Islet precursor cell (in vitro differentiated cells): ENCODE measurements around the gene RAPH1.

Source experiments
- DNase-seq: peaks from one replicate; pipeline ENCODE4 v3.0.0-alpha.2; 2018

RAPH1 gene, protein sequence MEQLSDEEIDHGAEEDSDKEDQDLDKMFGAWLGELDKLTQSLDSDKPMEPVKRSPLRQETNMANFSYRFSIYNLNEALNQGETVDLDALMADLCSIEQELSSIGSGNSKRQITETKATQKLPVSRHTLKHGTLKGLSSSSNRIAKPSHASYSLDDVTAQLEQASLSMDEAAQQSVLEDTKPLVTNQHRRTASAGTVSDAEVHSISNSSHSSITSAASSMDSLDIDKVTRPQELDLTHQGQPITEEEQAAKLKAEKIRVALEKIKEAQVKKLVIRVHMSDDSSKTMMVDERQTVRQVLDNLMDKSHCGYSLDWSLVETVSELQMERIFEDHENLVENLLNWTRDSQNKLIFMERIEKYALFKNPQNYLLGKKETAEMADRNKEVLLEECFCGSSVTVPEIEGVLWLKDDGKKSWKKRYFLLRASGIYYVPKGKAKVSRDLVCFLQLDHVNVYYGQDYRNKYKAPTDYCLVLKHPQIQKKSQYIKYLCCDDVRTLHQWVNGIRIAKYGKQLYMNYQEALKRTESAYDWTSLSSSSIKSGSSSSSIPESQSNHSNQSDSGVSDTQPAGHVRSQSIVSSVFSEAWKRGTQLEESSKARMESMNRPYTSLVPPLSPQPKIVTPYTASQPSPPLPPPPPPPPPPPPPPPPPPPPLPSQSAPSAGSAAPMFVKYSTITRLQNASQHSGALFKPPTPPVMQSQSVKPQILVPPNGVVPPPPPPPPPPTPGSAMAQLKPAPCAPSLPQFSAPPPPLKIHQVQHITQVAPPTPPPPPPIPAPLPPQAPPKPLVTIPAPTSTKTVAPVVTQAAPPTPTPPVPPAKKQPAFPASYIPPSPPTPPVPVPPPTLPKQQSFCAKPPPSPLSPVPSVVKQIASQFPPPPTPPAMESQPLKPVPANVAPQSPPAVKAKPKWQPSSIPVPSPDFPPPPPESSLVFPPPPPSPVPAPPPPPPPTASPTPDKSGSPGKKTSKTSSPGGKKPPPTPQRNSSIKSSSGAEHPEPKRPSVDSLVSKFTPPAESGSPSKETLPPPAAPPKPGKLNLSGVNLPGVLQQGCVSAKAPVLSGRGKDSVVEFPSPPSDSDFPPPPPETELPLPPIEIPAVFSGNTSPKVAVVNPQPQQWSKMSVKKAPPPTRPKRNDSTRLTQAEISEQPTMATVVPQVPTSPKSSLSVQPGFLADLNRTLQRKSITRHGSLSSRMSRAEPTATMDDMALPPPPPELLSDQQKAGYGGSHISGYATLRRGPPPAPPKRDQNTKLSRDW

DNA sequence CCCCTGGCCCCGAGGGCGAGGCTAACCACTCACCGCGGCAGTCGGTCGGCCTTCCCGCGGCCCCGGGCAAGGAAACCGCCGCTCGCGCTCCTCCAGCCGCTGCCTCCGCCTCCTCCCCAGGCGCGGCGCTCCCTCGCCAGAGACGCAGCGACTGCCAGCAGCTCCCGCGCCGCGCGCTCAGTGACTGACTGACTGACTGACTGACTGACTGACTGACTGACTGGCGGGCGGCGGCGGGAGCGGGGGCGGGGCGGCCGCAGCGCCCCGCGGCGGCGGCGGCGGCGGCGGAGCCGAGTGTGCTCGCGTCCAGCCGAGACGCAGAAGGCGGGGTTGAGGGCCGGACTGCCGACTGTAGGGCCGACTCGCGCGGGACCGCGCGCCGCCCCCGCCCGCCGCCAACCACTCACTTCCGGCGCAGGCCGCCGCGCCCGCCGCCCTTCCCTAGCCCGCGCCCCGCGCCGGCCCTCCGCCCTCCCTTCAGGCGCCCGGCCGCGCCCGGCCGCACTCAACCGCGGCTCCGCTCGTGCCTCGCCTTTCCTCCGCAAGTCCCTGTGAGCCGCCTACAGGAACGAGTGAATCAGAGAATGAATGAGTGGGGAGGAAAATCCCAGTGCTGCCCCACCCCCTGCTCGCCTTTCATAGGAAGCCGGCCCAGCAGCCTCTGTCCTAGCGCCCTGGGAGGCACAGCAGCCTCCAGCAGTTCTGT is at the start of gene RAPH1:
RAPH1 (minus strand) TSS at position 224 of the 706 bp plus-strand sequence. CDS start 39,948 bp downstream, outside the sequence.
- peak; percentile 94 for DNase-seq

DNA sequence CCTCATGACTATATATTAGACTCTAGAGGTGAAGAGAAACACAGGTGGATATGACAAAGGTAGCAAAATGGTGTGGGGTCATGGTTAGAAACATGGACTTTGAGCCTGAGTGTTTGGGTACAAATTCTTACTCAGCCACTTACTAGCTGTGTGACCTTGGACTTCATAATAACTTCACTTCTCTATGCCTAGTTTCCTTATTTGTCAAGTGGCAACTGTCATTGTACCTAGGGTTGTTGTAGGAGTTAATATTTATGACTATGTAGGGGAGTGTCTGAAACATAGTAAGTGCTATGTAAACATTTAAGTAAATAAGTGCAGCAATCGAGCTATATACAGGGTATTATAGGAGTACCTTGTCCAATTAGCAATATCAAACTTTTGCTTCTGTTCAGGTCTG is 49.7 kb upstream of the RAPH1 start:
- no peak for DNase-seq

DNA sequence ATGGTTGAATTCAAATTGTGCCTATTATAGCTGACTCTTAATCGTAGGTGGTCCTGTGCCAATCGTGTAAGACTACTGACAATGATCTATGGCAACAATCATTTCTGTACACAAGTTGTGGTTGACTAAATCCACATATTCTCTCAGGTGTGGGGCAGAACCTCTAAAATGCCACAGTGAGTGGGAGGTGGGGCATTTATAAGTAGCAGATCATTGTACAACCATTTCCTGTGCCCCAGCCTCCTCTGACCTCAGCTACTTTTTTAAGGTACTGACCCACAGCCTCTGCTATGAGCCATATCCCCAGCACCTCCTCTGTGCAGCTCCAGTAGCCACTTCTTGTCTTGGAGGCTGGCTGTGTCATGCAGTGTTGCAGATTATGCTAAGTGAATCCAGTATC is 48.6 kb upstream of the RAPH1 start:
- DNase-seq = peak; percentile 57

DNA sequence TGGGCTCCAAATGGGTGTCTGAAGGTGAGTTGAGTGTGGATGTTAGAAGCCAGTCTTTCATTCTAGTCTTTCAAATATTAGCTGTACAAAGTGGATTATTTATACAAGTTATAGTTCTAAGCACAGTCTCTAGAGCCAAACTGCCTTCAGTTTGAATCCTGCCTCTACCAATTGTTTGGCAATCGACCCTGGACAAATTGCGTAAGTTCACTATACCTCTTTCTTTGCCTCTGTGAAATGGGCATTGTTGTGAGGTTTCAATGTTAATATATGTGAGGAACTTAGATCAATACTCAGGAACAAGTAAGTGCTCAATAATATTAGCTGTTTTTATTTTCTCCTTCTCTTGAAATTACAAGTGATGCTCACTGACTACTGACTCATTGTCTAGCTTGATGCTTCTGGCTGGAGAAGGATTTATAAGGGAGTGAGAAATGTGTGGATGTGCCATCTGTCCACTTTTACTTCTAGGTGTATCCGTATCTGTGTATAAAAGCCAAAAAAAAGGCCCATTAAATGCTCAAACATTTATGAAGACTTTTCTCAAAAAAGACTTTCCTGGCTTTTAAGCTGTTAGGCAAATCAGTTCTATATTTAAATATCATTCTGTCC is 48.1 kb upstream of the RAPH1 start:
- no peak for DNase-seq

DNA sequence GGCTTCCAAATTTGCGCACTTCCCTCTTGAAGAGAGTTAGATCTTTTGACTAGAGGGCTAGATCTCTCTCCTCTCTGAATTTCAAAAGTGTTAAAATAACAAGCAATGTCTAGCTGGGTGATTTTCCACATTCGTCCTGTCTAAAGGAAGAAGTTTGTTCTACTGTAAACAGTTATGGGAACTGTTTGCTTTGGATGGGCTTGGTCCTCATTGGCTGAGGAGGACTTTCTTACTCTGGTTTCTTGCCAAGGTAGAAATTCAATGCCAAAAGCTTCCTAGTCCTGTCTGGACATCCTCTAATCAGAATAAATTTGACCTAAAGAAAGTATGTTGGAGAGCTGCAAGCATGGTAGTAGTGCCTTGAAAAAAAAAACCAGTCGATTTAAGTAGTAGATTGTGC is 47.4 kb upstream of the RAPH1 start:
- DNase-seq = no peak

DNA sequence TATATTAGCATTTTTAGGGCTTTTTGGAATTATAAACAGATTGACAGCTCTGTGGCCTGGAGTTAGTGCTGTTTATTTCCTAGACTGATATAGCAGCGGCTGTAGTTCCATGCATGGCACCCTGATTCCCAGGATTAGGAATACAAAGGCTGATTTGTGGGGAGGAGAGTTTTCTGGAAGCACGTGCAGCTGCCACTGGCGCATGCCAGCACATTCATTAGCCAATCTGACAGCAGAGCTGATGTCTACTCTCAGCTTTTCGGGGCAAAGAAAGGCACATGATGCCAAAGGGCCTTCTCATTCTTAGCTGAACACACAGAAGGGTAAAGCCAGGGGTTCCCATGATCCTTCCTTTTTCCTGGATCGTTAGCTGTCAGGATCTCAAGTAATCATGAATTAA is 45.7 kb upstream of the RAPH1 start:
- DNase-seq = no peak

DNA sequence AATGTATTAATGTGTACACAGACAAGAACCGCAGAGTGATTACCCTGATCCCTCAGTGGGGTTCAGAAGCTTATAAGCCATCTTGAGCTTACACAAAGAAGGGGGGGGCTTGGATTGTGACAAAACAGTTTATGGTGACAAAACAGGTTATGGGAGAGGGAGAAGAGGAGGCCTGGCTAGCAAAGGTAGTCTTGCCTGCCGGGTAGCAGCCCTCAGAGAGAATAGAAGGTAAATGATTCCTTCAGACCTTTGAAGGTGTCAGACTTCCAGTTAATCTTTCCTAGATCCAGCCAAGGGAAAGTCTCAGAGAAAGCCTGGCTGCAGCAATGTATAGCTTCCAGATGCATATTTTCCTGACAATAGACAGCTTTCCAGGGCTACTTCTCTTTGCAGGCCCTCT is 44.6 kb upstream of the RAPH1 start:
- no peak for DNase-seq

DNA sequence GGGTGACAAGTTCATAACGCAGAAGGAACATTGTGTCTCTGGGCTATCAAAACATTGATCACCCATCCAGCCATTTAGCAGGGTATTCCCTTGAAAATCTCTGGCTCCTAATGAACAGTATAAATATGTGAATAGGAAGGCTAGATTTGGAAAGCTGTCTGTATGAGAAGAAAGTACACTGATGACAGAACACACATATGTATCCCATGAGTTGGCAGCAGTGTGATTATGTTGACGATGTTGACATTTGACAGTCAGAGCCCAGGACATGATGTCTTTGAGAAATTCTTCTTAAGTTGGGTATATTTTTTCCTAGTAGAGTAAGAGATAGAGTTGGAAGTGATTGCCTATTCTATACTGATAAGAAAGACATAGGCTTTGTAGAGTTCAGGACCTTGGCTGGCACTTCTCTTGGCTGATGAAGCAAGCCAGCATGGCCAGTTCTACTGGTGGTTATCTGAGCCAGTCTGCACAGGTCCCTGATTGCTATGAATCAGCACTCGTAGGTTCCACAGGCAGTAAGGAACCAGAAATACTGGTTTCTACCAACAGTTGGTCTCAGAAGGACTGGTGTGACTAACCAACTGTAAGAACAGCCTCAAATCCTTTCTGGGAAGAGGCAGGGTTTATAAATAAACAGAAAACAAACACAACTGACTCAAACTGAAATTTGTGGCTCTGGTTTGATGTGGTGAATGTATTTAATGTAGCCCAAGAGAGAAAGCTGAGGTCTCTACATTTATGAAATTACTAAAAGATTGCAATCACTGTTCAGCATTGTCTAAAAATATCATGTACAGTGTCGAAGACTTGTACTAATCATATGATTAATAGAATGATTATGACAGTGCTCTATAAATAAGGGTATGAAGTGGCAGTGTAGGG is 43.9 kb upstream of the RAPH1 start:
- DNase-seq = peak; percentile 95

DNA sequence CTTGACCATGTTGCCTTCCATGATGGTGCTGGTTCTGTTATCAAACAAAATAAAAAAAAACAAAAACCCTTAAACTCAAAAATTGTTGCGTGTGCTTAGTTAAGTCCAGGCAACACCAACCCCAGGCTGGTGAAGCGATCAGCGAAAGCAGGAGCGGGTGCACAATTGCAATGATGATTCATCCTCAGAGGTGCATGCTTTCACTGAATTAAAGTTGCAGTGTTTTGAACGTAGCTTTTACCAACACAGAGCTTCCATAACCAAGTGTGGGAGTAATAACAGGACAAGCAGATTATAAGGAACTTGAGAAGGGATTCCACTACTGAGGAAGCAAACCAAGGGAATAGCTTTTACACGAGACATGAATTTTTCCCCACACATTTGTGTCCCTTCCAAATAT is 39.7 kb upstream of the RAPH1 start:
- DNase-seq = no peak

DNA sequence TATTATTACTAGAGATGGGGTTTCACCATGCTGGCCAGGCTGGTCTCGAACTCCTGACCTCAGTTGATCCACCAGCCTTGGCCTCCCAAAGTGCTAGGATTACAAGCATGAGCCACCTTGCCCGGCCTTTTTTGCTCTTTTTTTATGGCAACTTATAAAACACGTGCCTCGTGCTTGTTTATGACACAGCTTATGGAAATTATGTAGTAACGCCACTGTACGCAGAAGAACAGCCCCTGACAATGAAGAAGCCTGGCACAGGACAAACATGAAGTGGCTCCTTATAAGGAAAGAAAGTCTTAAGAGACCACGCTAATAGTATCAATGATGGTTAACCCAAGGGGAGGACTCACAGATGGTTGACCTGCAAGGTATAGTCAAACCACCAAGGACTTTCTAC is 37.2 kb upstream of the RAPH1 start:
- no peak for DNase-seq

DNA sequence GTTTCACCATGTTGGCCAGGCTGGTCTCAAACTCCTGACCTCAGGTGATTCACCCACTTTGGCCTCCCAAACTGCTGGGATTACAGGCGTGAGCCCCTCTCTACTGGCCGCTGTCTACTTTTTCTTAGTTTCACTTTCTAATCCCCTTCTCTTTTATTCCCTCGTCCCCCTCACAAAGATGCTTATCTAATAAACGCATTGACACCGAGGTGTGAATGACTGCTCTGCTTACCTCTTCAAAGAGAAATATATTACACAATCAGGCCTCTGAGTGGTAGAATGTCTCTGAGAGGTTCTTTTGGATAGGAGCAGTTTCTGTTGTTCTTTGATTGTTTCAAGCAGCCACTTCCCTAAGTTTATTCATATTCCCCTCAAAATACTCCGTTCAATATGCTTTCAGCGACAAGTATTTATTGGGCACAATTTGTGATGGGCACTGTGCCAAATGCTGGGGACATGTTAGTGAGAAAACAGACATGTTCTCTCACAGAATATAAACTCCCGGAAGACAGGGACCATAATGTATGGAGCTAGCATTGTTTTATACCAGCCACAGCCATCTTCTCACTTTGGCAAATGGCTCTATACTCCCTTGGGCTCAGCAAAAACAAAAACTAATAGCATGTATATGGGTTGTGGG is 34.7 kb upstream of the RAPH1 start:
- DNase-seq = no peak

DNA sequence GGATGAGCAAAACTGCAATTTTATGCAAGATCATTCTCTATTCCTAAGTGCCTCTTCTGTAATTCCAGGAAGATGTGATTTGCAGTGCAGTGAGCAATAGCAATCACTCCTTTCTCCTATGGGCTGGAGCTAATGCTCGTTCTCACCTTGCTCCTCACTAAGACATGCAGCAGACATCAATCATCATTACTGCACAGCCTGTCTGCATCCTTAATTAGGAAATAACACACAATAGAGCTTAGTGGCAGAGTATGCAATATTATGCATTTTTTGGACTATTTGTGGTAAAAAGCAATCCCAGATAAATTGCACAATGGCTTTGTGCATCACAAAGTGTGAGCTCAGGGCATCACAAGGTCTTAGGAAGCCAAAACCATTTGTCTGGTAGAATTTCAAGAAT is 32.6 kb upstream of the RAPH1 start:
- DNase-seq = no peak

DNA sequence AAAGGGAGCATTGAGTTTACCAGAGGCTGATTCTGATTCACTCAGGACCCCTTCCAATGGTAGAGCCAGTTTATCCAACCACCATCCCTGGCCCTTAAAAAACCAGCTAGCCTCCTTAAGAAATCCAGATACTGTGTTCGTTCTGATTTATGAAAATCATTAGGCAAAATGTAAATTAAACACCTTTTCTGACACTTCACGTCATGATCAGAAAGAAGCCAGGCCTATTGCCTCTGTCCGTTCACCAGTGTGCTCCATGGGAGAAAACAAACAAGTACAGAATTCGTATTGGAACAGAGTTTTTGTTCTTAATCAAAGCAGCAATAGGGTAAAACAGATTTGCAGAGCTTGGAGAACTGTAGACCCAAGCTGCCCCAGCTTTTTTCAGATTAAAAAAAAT is 31.1 kb upstream of the RAPH1 start:
- no peak for DNase-seq

DNA sequence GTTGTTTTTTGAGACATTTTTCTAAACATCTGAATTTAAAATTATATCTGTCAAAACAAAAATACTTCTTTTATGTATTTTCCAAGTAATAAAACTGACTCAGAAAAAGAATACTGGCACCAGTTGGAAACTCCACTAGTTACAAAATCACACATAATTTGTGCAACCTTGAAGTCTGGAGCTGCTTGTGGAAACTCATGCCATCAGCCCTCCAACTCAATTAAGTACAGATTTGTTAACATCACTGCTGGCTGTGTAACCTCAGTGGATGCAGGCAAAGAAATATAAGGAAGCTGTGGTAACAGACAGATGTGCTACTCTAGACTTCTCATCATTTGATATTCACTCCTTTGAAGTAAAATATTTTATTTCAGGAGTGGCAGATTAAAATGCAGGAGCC is 30.0 kb upstream of the RAPH1 start:
- no peak for DNase-seq

DNA sequence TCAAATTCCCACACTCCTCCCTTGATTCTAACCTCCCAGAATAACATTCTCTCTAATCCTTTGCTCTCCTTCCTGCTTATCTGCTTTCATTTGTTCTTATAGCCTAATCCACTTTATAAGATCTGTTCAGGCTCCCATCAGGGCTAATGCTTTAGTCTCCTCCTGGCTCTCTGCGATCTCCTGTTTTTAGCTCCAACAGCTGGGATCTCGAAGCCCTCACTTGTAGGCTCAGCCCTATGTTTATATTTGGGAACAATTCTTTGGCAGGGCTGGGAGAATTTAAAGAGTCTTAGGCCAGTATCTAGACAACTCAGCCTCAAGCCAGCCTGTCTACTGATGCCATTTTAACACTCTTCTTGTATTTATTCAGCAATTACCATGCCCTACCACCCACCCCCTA is 27.2 kb upstream of the RAPH1 start:
- no peak for DNase-seq

DNA sequence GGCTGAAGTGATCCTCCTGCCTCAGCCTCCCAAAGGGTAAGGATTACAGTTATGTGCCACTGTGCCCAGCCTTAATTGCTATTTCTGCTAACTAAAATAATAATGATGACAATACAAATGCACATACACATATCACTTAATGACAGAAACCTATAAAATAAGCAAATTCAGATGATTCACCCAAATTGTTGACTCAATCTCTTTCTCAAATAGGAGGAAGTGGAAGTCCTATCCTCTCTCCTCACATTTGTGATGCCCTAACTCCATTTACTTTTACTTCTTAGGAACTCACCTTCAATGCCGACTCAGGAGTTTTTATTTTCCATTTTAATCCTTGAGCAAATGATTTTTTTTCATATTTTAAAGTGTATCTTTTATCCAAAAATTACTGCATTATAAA is 24.5 kb upstream of the RAPH1 start:
- DNase-seq = no peak

DNA sequence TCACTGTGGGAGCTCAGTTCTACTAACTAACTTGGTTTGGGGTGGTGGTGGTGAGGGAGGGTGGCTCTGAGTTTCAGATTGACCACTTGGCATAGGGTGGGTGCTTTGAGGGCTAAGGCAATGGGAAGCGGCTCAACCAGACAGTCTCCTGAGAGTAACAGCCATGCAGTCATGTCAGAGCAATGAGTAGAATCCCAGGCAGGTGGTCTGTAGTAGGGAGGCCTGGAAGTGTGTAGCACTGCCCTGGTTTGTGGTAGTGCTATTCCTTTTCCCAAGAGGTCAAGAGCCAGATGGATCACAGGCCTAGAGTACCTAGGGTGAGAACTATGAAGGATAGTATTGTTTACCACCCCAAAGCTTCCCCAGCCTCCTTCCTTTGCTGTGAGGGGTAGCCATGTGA is 18.7 kb upstream of the RAPH1 start:
- peak; percentile 54 for DNase-seq

DNA sequence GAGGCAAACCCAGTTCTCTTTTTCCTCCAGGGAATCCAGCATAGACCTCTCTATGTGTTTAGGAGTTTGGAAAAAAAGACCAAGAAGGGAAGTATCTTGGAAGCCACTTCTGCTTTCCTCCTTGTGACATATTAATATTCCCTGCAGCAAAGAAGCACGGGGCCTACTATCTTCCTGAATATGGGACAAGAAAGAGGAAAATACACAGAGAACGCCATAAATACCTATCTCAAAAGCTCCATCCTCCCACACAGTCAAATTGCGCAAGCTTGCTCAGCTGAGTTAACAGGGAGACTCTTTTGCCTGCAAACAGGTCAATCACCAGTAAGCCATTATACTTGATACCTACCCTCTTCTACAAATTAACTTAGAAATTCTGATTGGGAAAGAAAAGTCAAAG is 16.7 kb upstream of the RAPH1 start:
- no peak for DNase-seq

DNA sequence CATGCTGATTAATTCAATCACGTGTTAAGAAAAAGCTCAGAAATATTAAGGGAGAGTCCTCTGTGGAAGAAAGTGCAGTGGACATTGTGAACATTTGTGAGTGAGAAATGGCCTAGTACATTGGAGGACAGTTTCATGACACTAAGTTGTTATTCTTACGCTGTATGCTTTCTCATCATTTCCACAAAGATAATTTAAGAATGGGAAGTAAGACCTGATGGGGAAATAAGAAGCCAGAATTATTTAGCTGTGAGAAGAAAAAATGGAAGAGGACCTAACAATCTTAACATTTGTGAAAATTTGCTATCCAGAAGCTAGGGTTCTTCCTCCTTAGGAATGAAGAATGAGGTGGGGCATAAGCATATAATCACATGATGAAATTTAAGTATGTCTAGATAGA is 15.2 kb upstream of the RAPH1 start:
- no peak for DNase-seq

DNA sequence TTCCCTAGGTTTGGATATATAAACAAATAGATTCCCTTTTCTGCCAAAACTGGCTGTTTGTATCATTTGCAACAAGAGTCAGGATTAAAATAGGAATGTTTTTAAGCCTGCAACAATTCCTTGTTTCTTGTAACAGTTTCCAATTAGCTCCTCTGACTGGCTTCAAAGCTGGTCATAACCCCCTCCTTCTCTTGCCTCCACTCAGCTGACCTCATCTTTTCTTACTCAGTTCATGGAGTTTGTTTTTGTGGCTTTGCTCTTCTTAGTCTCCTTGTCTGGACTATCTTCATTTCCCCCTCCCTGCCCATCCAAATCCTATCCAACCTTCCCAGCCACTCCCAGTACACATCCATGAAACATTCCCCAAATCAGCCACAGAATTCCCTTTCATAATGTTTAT is 14.3 kb upstream of the RAPH1 start:
- no peak for DNase-seq

DNA sequence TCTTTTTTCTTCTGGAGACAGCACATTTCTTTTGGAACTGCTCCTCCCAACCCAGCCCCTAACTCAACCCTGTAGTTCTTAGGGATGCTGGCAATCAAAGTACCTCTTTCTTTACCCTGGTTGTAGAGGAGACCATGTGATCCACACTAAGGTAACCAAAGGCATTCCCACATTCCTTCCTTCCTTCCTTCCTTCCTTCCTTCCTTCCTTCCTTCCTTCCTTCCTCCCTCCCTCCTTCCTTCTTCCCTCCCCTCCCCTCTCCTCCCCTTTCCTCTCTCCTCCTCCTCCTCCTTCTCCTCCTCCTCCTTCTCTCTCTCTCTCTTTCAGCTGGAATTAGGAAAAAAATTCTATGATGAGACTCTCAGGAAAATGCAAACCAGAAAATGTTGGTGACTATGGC is 13.8 kb upstream of the RAPH1 start:
- DNase-seq = no peak
